RWPE1 (cell line): ENCODE measurements around the gene RALGPS1.
A peak's percentile ranks its signal among the peaks of the same experiment; 100 is the strongest.

ENCODE experiments used
- CTCF ChIA-PET: fragments of 350-600 bp; sonication (Branson Sonifier 250); formaldehyde crosslinking; extraction: SDS; loops from one replicate; lab custom pipeline; 2021; lab: Yijun Ruan, JAX
- POLR2A ChIA-PET: fragments of 400-600 bp; formaldehyde crosslinking; extraction: SDS; loops from one replicate; lab custom pipeline; 2020; ENCODE audit warnings: antibody characterized with exemption; ENCODE audit not compliant: low non-redundant PET; lab: Yijun Ruan, JAX
- DNase-seq: peaks from one replicate; pipeline ENCODE4 v3.0.0; 2012; ENCODE audit warnings: low spot score
- H3K27ac ChIP-seq: fragments of 450-650 bp; 2 replicates; pipeline ENCODE4 v1.5.1; 2017
- TF ChIP-seq, protein P1 (sequence below): fragments of 450-650 bp; conservative IDR thresholded peaks from 2 replicates; pipeline ENCODE4 v1.5.1; 2017; ENCODE audit warnings: low read depth, mild to moderate bottlenecking

RALGPS1 gene, protein sequence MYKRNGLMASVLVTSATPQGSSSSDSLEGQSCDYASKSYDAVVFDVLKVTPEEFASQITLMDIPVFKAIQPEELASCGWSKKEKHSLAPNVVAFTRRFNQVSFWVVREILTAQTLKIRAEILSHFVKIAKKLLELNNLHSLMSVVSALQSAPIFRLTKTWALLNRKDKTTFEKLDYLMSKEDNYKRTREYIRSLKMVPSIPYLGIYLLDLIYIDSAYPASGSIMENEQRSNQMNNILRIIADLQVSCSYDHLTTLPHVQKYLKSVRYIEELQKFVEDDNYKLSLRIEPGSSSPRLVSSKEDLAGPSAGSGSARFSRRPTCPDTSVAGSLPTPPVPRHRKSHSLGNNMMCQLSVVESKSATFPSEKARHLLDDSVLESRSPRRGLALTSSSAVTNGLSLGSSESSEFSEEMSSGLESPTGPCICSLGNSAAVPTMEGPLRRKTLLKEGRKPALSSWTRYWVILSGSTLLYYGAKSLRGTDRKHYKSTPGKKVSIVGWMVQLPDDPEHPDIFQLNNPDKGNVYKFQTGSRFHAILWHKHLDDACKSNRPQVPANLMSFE

DNA sequence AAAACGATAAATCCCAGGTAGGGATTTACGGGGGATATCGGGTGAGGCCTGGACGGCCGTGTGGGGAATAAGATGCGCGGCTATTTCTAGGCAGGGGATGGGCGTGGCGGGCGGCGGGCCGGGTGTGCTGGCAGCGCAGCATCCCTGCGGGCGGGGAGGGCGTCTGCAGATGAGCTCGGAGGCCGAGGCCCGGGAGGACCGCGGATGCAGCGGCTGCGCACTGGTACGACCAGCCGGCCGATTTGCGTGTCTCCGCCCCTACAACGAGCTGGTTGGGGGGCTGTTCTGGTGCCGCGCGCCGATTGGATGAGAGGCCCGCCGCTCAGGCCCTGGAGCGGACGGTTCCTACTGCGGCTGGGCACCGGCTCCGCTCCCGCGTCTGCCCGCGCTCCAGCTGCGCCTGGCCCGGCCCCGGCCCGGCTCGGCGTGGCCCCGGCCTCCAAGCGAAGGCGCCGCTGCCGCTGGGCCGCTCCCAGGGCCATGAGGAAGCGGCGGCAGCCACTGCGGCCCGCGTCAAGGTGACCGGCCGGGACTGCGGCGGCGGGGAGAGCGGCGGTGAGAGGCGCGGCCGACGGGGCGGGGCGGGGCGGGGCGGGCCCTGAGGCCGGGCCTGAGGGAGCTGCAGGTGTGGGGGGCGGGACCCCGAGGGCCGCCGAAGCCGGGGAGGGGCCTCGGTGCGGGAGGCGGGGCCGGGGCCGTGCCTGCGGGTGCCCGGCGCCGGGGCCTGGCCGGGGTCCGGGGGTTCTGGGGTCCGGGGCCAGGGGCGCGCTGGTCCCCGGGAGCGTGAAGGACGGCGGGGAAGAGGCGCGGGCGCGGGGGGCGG is at the start of gene RALGPS1:
Gene RALGPS1, plus strand, starts transcription at position 325 of the 823 bp plus-strand sequence. CDS start 47,508 bp downstream, outside the sequence.
- DNase-seq = peak; percentile 100
- ChIA-PET POLR2A (no interaction called here), CTCF (interaction anchor here (0.9 to 1.5 kb wide), 2 partner anchors 55 to 211 kb away, joined by 3 read pairs; no protein-coding TSS in a partner anchor)
- TF ChIP-seq, protein P1, sequence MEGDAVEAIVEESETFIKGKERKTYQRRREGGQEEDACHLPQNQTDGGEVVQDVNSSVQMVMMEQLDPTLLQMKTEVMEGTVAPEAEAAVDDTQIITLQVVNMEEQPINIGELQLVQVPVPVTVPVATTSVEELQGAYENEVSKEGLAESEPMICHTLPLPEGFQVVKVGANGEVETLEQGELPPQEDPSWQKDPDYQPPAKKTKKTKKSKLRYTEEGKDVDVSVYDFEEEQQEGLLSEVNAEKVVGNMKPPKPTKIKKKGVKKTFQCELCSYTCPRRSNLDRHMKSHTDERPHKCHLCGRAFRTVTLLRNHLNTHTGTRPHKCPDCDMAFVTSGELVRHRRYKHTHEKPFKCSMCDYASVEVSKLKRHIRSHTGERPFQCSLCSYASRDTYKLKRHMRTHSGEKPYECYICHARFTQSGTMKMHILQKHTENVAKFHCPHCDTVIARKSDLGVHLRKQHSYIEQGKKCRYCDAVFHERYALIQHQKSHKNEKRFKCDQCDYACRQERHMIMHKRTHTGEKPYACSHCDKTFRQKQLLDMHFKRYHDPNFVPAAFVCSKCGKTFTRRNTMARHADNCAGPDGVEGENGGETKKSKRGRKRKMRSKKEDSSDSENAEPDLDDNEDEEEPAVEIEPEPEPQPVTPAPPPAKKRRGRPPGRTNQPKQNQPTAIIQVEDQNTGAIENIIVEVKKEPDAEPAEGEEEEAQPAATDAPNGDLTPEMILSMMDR = no peak
- H3K27ac ChIP-seq = peak within 1 kb of the TSS; percentile 77

DNA sequence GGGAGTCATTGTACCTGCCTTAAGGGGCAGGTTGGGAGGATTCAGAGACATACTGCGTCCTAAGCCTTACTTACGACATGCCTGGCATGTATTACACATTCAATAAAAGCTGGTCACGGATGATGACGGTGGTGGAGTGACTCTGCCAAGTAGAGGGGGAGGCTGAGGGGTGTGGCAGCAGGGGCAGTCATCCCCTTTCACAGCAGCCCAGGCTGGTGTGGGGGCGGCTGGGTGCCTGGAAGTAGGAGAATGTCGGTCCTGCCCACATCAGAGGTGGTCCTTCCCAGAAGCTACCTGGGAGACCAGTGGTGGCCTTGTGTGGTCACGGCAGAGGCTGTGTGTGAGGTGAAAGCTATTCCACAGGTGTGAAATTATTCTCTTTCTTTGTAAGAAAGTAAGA is 45.2 kb upstream of the RALGPS1 start:
- ChIA-PET CTCF (interaction anchor here (0.6 to 1.5 kb wide), 4 partner anchors 8 to 42 kb away, joined by 3 to 5 read pairs (median 4); partner anchors contain the start of gene ZBTB34), POLR2A (no interaction called here)
- no peak for DNase-seq
- TF ChIP-seq, protein P1 = no peak
- 0 out of 2 replicates have a peak overlapping the region, but pooled peaks have one; percentile 24 for H3K27ac ChIP-seq

DNA sequence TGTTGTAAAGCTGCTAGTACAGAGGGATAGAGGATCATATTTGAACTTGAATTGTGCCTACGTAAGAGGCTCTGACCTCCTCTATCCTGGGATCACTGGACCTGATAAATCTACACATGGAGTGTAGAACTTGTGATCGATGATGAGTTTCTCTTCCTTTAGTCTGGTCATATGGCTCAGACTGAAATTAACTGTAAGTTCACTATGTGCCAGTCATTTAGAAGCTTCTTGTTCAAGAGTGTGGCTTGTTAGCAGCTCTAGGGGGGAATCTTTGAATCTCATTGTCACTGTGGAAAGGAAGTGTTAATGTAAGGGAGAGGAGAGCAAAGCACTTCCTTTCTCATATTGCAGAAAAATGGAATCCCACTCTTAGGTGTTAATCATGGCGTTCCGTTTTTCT is 42.1 kb upstream of the RALGPS1 start:
- no peak for DNase-seq
- H3K27ac ChIP-seq = no peak overlapping the region
- TF ChIP-seq, protein P1 = no peak
- ChIA-PET POLR2A (no interaction called here), CTCF (interaction anchor here (0.6 to 1.4 kb wide), 3 partner anchors 8 to 12 kb away, joined by 3 to 6 read pairs (median 6); no protein-coding TSS in a partner anchor)

DNA sequence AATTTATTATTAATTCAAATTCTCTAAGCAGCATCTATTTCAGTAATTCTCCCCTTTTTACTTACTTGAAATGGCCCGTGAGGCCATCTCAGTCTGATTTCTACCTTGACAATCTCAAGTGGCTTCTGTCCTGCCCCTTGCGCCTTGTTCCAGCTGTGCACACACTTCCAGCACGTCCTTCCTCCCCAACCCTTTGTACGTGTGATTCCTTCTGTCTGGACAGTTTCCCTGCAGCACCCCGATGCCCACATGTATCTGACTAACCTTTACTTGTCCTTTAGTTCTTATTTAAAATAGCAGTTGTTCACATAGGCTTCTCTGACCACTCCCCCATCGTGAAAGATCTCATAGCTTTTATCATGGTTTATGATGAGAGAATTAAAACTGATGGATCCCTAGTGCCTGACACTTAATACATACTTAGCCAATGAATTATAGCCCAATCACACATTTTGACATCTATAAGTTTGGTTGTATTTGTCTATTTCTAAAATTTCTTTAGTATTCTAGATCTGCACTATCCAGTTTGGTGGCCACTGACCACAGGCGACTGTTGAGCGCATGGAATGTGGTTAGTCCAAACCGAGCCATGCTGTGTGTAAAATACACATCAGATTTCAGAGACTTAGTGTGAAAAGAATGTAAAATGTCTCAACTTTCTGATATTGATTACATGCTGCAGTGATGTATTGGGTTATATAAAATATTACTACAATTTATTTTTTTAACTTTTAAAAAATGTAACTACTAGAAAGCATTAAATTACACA is 39.9 kb upstream of the RALGPS1 start:
- H3K27ac ChIP-seq = no peak overlapping the region
- DNase-seq = no peak
- ChIA-PET POLR2A (no interaction called here), CTCF (no interaction called here)
- TF ChIP-seq, protein P1 = no peak

DNA sequence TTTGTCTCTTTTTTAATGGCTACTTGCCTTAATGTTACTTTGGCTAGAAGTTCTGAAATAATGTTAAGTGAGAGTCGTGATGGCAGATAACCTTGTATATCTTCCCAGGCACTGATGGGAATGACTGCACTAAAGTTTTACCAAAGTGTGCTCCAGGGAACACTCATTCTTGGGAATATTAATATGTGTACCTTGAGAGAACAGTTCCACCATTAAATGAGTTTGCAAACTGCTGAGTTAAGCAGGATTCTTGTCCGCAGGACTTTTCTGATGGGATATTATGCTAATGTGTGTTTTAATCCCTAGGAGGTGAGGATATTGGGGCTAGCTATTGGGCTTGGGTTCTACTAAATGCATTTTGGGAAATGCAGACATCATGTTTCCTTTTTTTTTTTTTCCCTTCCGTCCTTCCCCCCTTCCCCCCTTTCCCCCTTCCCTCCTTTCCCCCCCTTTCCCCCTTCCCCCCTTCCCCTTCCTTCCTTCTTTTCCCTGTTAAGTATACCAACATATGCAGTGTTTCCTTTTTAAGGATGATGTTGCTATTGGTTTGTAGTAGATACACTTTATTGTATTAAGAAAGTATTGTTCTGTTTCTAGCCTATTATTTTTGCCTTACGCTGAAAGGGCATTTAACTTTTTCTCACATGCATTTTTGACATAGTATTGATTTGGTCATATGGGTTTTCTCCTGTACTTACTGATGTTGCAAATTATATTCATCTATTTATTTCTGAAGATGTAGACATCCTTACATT is 38.6 kb upstream of the RALGPS1 start:
- no peak for DNase-seq
- ChIA-PET POLR2A (no interaction called here), CTCF (no interaction called here)
- TF ChIP-seq, protein P1 = no peak
- no peak overlapping the region for H3K27ac ChIP-seq
